Activated naive CD4-positive, alpha-beta T cell treated with anti-CD3 and anti-CD28 coated beads, Interleukin-2, amount 10 ng/mL, durations not matched to agents 7 days and 5 days (primary cell): ENCODE measurements around the gene NPTX1.
A peak's percentile ranks its signal among the peaks of the same experiment; 100 is the strongest.

Source experiments
- CTCF ChIA-PET: fragments of 350-600 bp; sonication (Branson Sonifier 250); formaldehyde crosslinking; loops from one replicate; lab custom pipeline; 2021; ENCODE audit warnings: antibody characterized with exemption; lab: Charles Lee
- DNase-seq: peaks from one replicate; pipeline ENCODE4 v3.0.0-alpha.2; 2020
- H3K27ac Mint-ChIP-seq: one replicate; pipeline ENCODE4 v1.8.0; 2021; ENCODE audit warnings: mild to moderate bottlenecking, moderate library complexity, mixed read lengths
- H3K27me3 Mint-ChIP-seq: one replicate; pipeline ENCODE4 v1.8.0; 2021; ENCODE audit warnings: mild to moderate bottlenecking, mixed read lengths
- H3K36me3 Mint-ChIP-seq: one replicate; pipeline ENCODE4 v1.8.0; 2021; ENCODE audit warnings: mixed read lengths
- H3K4me1 Mint-ChIP-seq: one replicate; pipeline ENCODE4 v1.8.0; 2021; ENCODE audit warnings: mixed read lengths
- H3K4me3 Mint-ChIP-seq: one replicate; pipeline ENCODE4 v1.8.0; 2021; ENCODE audit warnings: mild to moderate bottlenecking, moderate library complexity, mixed read lengths
- H3K9me3 Mint-ChIP-seq: one replicate; pipeline ENCODE4 v1.8.0; 2021; ENCODE audit warnings: mixed read lengths

NPTX1 gene

DNA sequence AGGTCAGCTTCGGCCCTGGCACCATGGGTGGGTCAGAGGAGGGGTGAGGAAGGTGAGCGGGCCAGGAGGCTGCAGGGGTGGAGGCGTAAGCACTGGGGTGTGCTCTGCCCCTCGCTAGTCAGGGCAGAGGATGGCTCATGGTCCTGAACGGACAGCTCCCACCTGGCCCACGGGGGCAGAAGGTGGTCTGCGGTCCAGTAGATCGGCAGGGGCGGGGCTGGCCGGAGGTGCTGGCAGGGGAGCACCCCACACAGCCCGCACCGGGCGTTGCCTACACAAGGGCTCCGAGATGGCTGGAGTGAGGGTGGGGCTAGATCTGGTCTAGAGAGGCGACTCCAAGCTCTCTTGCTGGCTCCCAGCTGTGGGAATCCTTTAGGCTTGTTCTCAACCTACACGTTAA, 8.2 kb downstream of the NPTX1 start:
- Mint-ChIP-seq H3K27me3 (peaks cover 90% of the 10 kb centered on the region), H3K36me3 (peaks cover 31% of the 10 kb centered on the region), H3K4me1 (peaks cover 29% of the 10 kb centered on the region), H3K9me3 (no peaks in the 10 kb centered on the region), H3K27ac (no peak overlapping the region), H3K4me3 (no peak overlapping the region)
- CTCF ChIA-PET = no interaction called here
- DNase-seq = no peak

GRCh38 chr17:80466188-80466705, 10.2 kb downstream of the NPTX1 start:
- DNase-seq = no peak
- Mint-ChIP-seq H3K4me3 (no peak overlapping the region), H3K27me3 (peaks cover 81% of the 10 kb centered on the region), H3K27ac (no peak overlapping the region), H3K9me3 (no peaks in the 10 kb centered on the region), H3K4me1 (peaks cover 10% of the 10 kb centered on the region), H3K36me3 (peaks cover 17% of the 10 kb centered on the region)
- CTCF ChIA-PET = no interaction called here

- no peaks in the 10 kb centered on the region for H3K9me3 Mint-ChIP-seq
- no peak for DNase-seq
- peaks cover 8% of the 10 kb centered on the region for H3K4me1 Mint-ChIP-seq
- no peak overlapping the region for H3K4me3 Mint-ChIP-seq
- peaks cover 16% of the 10 kb centered on the region for H3K36me3 Mint-ChIP-seq
- no peak overlapping the region for H3K27ac Mint-ChIP-seq
- H3K27me3 Mint-ChIP-seq = peaks cover 81% of the 10 kb centered on the region
- CTCF ChIA-PET = interaction anchor here (0.6 kb wide), 1 partner anchor 75 kb away, joined by 3 read pairs; no protein-coding TSS in a partner anchor
These were observed 11.0 kb downstream of the NPTX1 start for GRCh38 chr17:80465327-80465974.

DNA sequence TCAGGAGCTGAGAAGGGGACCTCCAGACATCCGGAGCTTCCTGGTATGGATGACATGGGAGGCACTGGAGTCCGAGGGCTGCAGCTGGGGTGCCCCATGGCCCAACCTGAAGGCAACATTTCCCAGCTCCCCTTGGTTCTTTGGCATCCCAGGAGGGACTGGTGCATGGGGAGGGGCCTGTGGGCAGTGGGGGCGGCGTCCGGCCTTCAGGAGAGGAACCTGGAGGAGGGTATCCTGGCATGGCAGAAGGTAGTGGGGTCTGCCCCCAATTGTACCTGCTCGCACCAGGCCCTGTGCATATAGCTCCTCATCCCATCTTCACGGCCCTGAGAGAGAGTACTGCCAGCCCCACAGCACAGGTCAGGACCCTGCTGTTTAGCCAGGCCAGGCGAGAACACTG, 11.9 kb downstream of the NPTX1 start:
- H3K4me3 Mint-ChIP-seq = no peak overlapping the region
- CTCF ChIA-PET = no interaction called here
- no peak for DNase-seq
- H3K36me3 Mint-ChIP-seq = peaks cover 12% of the 10 kb centered on the region
- no peak overlapping the region for H3K27ac Mint-ChIP-seq
- H3K4me1 Mint-ChIP-seq = peaks cover 4% of the 10 kb centered on the region
- peaks cover 81% of the 10 kb centered on the region for H3K27me3 Mint-ChIP-seq
- no peaks in the 10 kb centered on the region for H3K9me3 Mint-ChIP-seq

DNA sequence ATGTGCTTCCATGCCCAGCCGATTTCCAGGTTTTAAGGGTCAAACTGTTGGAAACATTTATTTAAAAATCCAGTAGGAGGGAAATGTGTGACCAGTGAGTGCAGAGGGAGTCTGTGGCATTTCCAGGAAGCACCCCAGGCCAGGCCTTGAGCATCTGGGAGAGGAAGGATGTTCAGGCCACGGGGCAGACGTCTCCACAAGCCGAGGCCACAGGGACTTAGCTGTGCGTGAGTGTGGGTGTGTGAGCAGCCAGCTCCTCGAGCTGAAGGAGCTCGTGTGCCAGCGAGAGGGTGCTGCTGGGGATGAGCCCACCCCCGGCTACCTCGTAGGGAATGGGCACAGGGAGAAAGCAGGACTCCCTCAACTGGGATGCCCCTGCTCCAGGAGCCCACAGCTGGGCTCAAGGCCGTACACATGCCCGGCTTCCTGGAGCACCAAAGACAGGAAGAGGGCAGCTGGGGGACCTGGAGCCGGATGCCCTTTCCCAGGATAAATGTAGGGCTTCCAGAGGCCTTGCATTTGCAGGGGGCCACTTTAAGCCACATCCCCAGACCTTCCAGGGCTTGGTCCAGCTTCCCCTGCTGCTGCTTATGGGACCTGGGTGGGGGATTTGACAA, 12.5 kb downstream of the NPTX1 start:
- Mint-ChIP-seq H3K27me3 (peaks cover 81% of the 10 kb centered on the region), H3K27ac (no peak overlapping the region)

DNA sequence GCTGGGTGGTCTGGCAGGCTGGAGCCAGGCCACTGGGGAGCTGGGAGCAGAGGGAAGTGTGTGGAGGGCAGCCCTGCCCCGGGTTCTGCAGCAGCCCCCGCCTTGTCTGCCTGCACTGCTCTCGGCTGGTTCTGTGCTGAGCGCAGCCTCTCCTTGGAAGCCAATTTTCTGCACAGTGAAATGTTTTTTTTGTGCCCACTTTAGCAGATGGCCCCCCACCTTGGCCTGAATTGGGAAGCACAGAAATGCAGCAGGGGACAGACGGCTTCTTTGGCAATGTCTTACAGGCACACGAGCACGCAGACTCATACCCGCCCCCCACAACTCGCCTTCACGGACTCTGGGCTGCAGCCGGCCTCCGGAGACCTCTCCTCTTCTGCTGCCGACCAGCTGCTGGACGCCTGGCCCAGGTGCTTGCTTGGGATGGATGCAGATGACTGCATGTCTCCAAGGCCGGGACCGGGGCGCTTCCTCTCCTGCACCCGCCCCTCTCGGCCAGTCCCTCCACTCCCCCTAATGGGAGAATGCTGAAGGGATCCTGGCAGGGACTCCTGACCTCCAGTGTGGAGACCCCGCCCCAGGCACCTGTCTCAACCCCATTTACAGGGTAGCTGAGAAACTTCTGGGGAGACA, 14.8 kb downstream of the NPTX1 start:
- H3K4me1 Mint-ChIP-seq = peaks cover 17% of the 10 kb centered on the region
- no peak overlapping the region for H3K4me3 Mint-ChIP-seq
- no peaks in the 10 kb centered on the region for H3K9me3 Mint-ChIP-seq
- no peaks in the 10 kb centered on the region for H3K36me3 Mint-ChIP-seq
- CTCF ChIA-PET = no interaction called here
- H3K27ac Mint-ChIP-seq = no peak overlapping the region
- H3K27me3 Mint-ChIP-seq = peaks cover 86% of the 10 kb centered on the region
- DNase-seq = no peak

More for the DNA sequence above, 12.5 kb downstream of the NPTX1 start:
- CTCF ChIA-PET = no interaction called here
- DNase-seq = no peak
- Mint-ChIP-seq H3K4me3 (no peak overlapping the region), H3K4me1 (no peaks in the 10 kb centered on the region), H3K9me3 (no peaks in the 10 kb centered on the region), H3K36me3 (peaks cover 8% of the 10 kb centered on the region)

- peaks cover 26% of the 10 kb centered on the region for H3K4me1 Mint-ChIP-seq
- CTCF ChIA-PET = no interaction called here
- H3K27me3 Mint-ChIP-seq = peaks cover 85% of the 10 kb centered on the region
- H3K36me3 Mint-ChIP-seq = no peaks in the 10 kb centered on the region
- H3K27ac Mint-ChIP-seq = no peak overlapping the region
- no peaks in the 10 kb centered on the region for H3K9me3 Mint-ChIP-seq
- no peak overlapping the region for H3K4me3 Mint-ChIP-seq
- no peak for DNase-seq
These were observed 16.0 kb downstream of the NPTX1 start for GRCh38 chr17:80460429-80460834.

DNA sequence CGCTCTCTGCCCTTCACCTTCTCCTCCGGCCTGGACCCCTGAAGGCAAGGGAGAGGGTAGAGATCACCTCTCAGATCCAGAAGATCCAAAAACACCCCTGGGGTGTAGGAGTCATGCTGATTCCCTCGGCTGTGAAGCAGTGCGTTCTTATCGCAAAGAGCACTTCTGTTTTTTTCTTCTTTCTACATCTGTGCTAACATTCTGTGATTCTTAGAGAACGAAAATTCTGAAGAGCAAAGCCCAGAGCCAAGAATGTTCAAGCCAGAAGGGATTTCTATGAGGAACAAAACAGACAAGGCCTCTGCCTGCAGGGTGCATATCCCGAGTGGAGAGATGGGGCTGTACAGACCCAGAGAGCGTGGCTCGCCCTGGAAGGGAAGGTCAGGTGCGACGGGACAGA, 17.2 kb downstream of the NPTX1 start:
- Mint-ChIP-seq H3K36me3 (no peaks in the 10 kb centered on the region), H3K4me3 (no peak overlapping the region), H3K27me3 (peaks cover 80% of the 10 kb centered on the region), H3K27ac (no peak overlapping the region), H3K9me3 (no peaks in the 10 kb centered on the region), H3K4me1 (peaks cover 32% of the 10 kb centered on the region)
- no peak for DNase-seq
- CTCF ChIA-PET = no interaction called here

DNA sequence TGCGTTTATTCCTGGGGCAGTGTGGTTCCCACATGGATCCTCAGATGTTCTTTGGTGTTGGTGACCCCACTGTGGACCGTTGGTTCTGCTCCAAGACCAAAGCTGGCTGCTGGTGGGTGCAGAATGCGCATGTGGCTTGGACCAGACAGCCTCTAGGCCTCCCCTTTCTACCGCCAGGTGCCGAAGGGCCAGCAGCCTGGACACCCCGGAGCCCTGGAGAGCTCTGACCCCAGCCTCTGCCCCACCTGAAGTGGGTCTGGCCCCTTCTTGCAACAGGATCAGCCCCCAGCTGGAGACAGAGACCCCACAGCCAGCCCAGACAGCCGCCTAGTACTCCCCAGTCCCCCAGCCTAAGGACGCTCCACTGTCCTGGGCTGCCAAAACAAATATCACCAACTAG, 18.4 kb downstream of the NPTX1 start:
- Mint-ChIP-seq H3K4me3 (no peak overlapping the region), H3K27me3 (peaks cover 70% of the 10 kb centered on the region), H3K9me3 (no peaks in the 10 kb centered on the region), H3K27ac (peak overlapping the region; percentile 64), H3K4me1 (peaks cover 44% of the 10 kb centered on the region), H3K36me3 (no peaks in the 10 kb centered on the region)
- no peak for DNase-seq
- CTCF ChIA-PET = interaction anchor here (1.3 kb wide), 1 partner anchor 30 kb away, joined by 3 read pairs; no protein-coding TSS in a partner anchor

GRCh38 chr17:80457236-80457856, 19.1 kb downstream of the NPTX1 start:
- Mint-ChIP-seq H3K27ac (peak overlapping the region; percentile 61), H3K9me3 (no peaks in the 10 kb centered on the region), H3K4me1 (peaks cover 44% of the 10 kb centered on the region), H3K36me3 (no peaks in the 10 kb centered on the region), H3K27me3 (peaks cover 70% of the 10 kb centered on the region), H3K4me3 (peak overlapping the region; percentile 2)
- peak; percentile 50 for DNase-seq
- CTCF ChIA-PET = interaction anchor here (1.3 kb wide), 1 partner anchor 30 kb away, joined by 3 read pairs; no protein-coding TSS in a partner anchor

DNA sequence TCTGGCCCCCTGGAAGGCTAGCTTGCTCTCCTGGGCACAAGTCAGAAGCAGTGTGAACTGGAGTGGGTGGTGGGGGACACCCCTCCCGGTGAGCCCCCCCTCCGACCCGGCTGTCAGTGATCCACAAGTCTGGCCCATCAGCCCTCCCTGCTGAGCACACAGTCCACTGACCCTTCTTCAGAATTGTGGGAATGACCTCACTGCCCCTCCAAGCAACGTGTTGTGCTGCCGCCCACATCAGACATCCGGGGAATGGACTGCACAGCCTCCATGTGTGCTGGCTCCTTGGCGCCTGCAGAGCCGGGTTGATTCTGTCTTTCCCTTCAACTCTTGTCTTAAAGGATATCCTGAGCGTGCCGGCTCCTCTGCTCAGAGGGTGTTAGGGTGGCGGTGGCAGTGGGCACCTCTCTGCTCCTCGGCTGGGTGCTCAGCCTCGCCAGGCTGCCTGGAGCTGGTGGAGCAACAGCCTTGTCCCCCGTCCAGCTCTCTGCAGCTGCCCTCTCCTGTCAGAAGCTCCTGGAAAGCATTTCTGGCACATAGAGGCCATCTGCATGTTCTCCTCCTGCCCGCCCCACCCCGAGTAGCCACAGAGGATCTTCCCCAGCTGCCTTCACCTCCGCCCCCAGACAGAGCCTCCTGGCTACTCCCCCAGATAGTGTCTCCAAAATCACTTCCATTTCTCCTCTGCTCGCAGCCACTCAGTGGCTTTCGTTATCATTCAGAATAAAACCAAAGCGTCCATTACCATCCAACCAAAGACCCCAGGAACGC, 19.8 kb downstream of the NPTX1 start:
- Mint-ChIP-seq H3K4me1 (peaks cover 44% of the 10 kb centered on the region), H3K27ac (peak overlapping the region; percentile 37), H3K27me3 (peaks cover 64% of the 10 kb centered on the region), H3K4me3 (peak overlapping the region; percentile 23), H3K36me3 (no peaks in the 10 kb centered on the region), H3K9me3 (no peaks in the 10 kb centered on the region)
- CTCF ChIA-PET = interaction anchor here (0.6 kb wide), 1 partner anchor 10 kb away, joined by 3 read pairs; no protein-coding TSS in a partner anchor
- no peak for DNase-seq

DNA sequence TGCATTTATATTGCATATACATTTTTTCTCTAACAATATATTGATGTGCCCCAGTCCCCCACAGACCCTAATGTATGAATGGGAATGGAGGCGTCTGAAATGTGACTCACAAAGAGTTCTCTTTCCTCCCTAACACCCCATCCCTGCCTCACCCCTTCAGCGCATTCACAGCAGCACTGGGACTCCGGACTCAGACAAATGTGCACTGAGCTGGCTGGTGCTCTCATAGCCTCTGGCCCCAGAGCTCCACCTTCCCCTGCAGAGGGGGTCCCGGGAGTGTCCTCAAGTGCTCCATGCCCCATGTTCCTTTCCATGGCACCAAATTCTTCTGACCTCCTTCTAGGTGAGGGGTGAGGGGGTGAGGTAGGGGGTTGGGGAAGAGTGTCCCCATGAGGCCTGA, 20.6 kb downstream of the NPTX1 start:
- Mint-ChIP-seq H3K4me3 (peak overlapping the region; percentile 93), H3K9me3 (no peaks in the 10 kb centered on the region), H3K4me1 (peaks cover 44% of the 10 kb centered on the region), H3K27me3 (peaks cover 60% of the 10 kb centered on the region), H3K27ac (no peak overlapping the region), H3K36me3 (no peaks in the 10 kb centered on the region)
- CTCF ChIA-PET = interaction anchor here (0.6 kb wide), 1 partner anchor 11 kb away, joined by 3 read pairs; no protein-coding TSS in a partner anchor
- no peak for DNase-seq

GRCh38 chr17:80455336-80455710, 21.1 kb downstream of the NPTX1 start:
- peaks cover 56% of the 10 kb centered on the region for H3K27me3 Mint-ChIP-seq
- H3K4me3 Mint-ChIP-seq = peak overlapping the region; percentile 93
- H3K4me1 Mint-ChIP-seq = peaks cover 44% of the 10 kb centered on the region
- H3K9me3 Mint-ChIP-seq = no peaks in the 10 kb centered on the region
- DNase-seq = no peak
- CTCF ChIA-PET = interaction anchor here (0.7 to 1.2 kb wide), 3 partner anchors 16 to 123 kb away, joined by 3 to 5 read pairs (median 3); no protein-coding TSS in a partner anchor
- H3K36me3 Mint-ChIP-seq = no peaks in the 10 kb centered on the region
- H3K27ac Mint-ChIP-seq = peak overlapping the region; percentile 92
